Measurements from ENCODE around the gene STK24. TPM values are rescaled to one million over a fixed set of nuclear protein-coding genes. Genes with fewer than 3 reads are reported as not detected.

Gene STK24
- total RNA-seq, 1 experiment from 2014 or later = 107 TPM

- H3K27me3 ChIP-seq (ENCODE audit: control insufficient read depth, insufficient read depth, low read length) = no peaks in the 10 kb centered on the region
- peaks cover 2% of the 10 kb centered on the region for H3K36me3 ChIP-seq (replicated peaks; ENCODE audit: control insufficient read depth, insufficient read depth, low read length)
- H3K4me3 ChIP-seq (ENCODE audit: insufficient read depth, low read depth, low read length) = no peak overlapping the region
- no peak for DNase-seq
Observed at GRCh38 chr13:98410612-98411011, 166.3 kb downstream of the STK24 start.

GRCh38 chr13:98409281-98409680, 167.6 kb downstream of the STK24 start:
- Histone ChIP-seq H3K4me3 (ENCODE audit: insufficient read depth, low read depth, low read length) (no peak overlapping the region), H3K36me3 (replicated peaks; ENCODE audit: control insufficient read depth, insufficient read depth, low read length) (peaks cover 1% of the 10 kb centered on the region), H3K27me3 (ENCODE audit: control insufficient read depth, insufficient read depth, low read length) (no peaks in the 10 kb centered on the region)

GRCh38 chr13:98407575-98407974, 169.3 kb downstream of the STK24 start:
- DNase-seq = no peak
- Histone ChIP-seq H3K4me3 (ENCODE audit: insufficient read depth, low read depth, low read length) (no peak overlapping the region), H3K27me3 (ENCODE audit: control insufficient read depth, insufficient read depth, low read length) (no peaks in the 10 kb centered on the region)

More at GRCh38 chr13:98409281-98409680, 167.6 kb downstream of the STK24 start:
- DNase-seq = no peak

GRCh38 chr13:98406971-98407370, 169.9 kb downstream of the STK24 start:
- H3K4me3 ChIP-seq (ENCODE audit: insufficient read depth, low read depth, low read length) = no peak overlapping the region

More at GRCh38 chr13:98407575-98407974, 169.3 kb downstream of the STK24 start:
- H3K36me3 ChIP-seq (replicated peaks; ENCODE audit: control insufficient read depth, insufficient read depth, low read length) = peaks cover 3% of the 10 kb centered on the region

GRCh38 chr13:98406427-98406826, 170.5 kb downstream of the STK24 start:
- no peaks in the 10 kb centered on the region for H3K27me3 ChIP-seq (ENCODE audit: control insufficient read depth, insufficient read depth, low read length)
- DNase-seq = no peak
- peaks cover 3% of the 10 kb centered on the region for H3K36me3 ChIP-seq (replicated peaks; ENCODE audit: control insufficient read depth, insufficient read depth, low read length)
- no peak overlapping the region for H3K4me3 ChIP-seq (ENCODE audit: insufficient read depth, low read depth, low read length)

More at GRCh38 chr13:98406971-98407370, 169.9 kb downstream of the STK24 start:
- no peak for DNase-seq
- Histone ChIP-seq H3K27me3 (ENCODE audit: control insufficient read depth, insufficient read depth, low read length) (no peaks in the 10 kb centered on the region), H3K36me3 (replicated peaks; ENCODE audit: control insufficient read depth, insufficient read depth, low read length) (peaks cover 3% of the 10 kb centered on the region)

- Histone ChIP-seq H3K27me3 (ENCODE audit: control insufficient read depth, insufficient read depth, low read length) (no peaks in the 10 kb centered on the region), H3K4me3 (ENCODE audit: insufficient read depth, low read depth, low read length) (no peak overlapping the region), H3K36me3 (replicated peaks; ENCODE audit: control insufficient read depth, insufficient read depth, low read length) (peaks cover 3% of the 10 kb centered on the region)
- DNase-seq = no peak
Observed at GRCh38 chr13:98405690-98406344, 171.1 kb downstream of the STK24 start.

GRCh38 chr13:98405107-98405571, 171.8 kb downstream of the STK24 start:
- peak; percentile 73 for DNase-seq
- Histone ChIP-seq H3K36me3 (replicated peaks; ENCODE audit: control insufficient read depth, insufficient read depth, low read length) (peaks cover 3% of the 10 kb centered on the region), H3K27me3 (ENCODE audit: control insufficient read depth, insufficient read depth, low read length) (no peaks in the 10 kb centered on the region), H3K4me3 (ENCODE audit: insufficient read depth, low read depth, low read length) (no peak overlapping the region)

GRCh38 chr13:98403076-98403475, 173.8 kb downstream of the STK24 start:
- H3K36me3 ChIP-seq (replicated peaks; ENCODE audit: control insufficient read depth, insufficient read depth, low read length) = peaks cover 2% of the 10 kb centered on the region; the same call in 1 of the 2 replicates
- no peaks in the 10 kb centered on the region for H3K27me3 ChIP-seq (ENCODE audit: control insufficient read depth, insufficient read depth, low read length)
- H3K4me3 ChIP-seq (ENCODE audit: insufficient read depth, low read depth, low read length) = no peak overlapping the region
- no peak for DNase-seq

GRCh38 chr13:98401934-98402333, 175.0 kb downstream of the STK24 start:
- Histone ChIP-seq H3K27me3 (ENCODE audit: control insufficient read depth, insufficient read depth, low read length) (no peaks in the 10 kb centered on the region), H3K36me3 (replicated peaks; ENCODE audit: control insufficient read depth, insufficient read depth, low read length) (peaks cover 2% of the 10 kb centered on the region; the same call in 1 of the 2 replicates), H3K4me3 (ENCODE audit: insufficient read depth, low read depth, low read length) (no peak overlapping the region)
- DNase-seq = no peak

- Histone ChIP-seq H3K36me3 (replicated peaks; ENCODE audit: control insufficient read depth, insufficient read depth, low read length) (peaks cover 4% of the 10 kb centered on the region; the same call in 1 of the 2 replicates), H3K4me3 (ENCODE audit: insufficient read depth, low read depth, low read length) (no peak overlapping the region), H3K27me3 (ENCODE audit: control insufficient read depth, insufficient read depth, low read length) (no peaks in the 10 kb centered on the region)
- DNase-seq = no peak
Observed at GRCh38 chr13:98399756-98400155, 177.2 kb downstream of the STK24 start.

- no peak for DNase-seq
- no peak overlapping the region for H3K4me3 ChIP-seq (ENCODE audit: insufficient read depth, low read depth, low read length)
- peaks cover 2% of the 10 kb centered on the region; the same call in 1 of the 2 replicates for H3K36me3 ChIP-seq (replicated peaks; ENCODE audit: control insufficient read depth, insufficient read depth, low read length)
- H3K27me3 ChIP-seq (ENCODE audit: control insufficient read depth, insufficient read depth, low read length) = no peaks in the 10 kb centered on the region
Observed at GRCh38 chr13:98398581-98398980, 178.3 kb downstream of the STK24 start.

GRCh38 chr13:98397861-98398260, 179.0 kb downstream of the STK24 start:
- H3K36me3 ChIP-seq (replicated peaks; ENCODE audit: control insufficient read depth, insufficient read depth, low read length) = peaks cover 2% of the 10 kb centered on the region; the same call in 1 of the 2 replicates
- no peak overlapping the region for H3K4me3 ChIP-seq (ENCODE audit: insufficient read depth, low read depth, low read length)
- H3K27me3 ChIP-seq (ENCODE audit: control insufficient read depth, insufficient read depth, low read length) = no peaks in the 10 kb centered on the region
- no peak for DNase-seq

- no peaks in the 10 kb centered on the region for H3K27me3 ChIP-seq (ENCODE audit: control insufficient read depth, insufficient read depth, low read length)
- H3K4me3 ChIP-seq (ENCODE audit: insufficient read depth, low read depth, low read length) = no peak overlapping the region
- no peak for DNase-seq
- H3K36me3 ChIP-seq (replicated peaks; ENCODE audit: control insufficient read depth, insufficient read depth, low read length) = peaks cover 2% of the 10 kb centered on the region; the same call in 1 of the 2 replicates
Observed at GRCh38 chr13:98397221-98397620, 179.7 kb downstream of the STK24 start.

GRCh38 chr13:98396071-98396710, 180.7 kb downstream of the STK24 start:
- H3K27me3 ChIP-seq (ENCODE audit: control insufficient read depth, insufficient read depth, low read length) = no peaks in the 10 kb centered on the region
- no peak overlapping the region for H3K4me3 ChIP-seq (ENCODE audit: insufficient read depth, low read depth, low read length)
- H3K36me3 ChIP-seq (replicated peaks; ENCODE audit: control insufficient read depth, insufficient read depth, low read length) = peaks cover 2% of the 10 kb centered on the region
- no peak for DNase-seq
